IMR-90 (cell line): ENCODE results near the gene CRTAC1. TPM values are rescaled to one million over a fixed set of nuclear protein-coding genes. Genes with fewer than 3 reads are reported as not detected.

ENCODE experiments used
- ATAC-seq: fragments of 200-7000 bp; cut with Tn5 transposase; 2 replicates; pipeline ENCODE4 v1.9.1; 2020; ENCODE audit warnings: low read depth, mild to moderate bottlenecking, moderate library complexity
- BruUV-seq: library from RNA; stranded (reverse); fragments of 400-500 nt; replicated peaks from 2 replicates; lab custom pipeline; 2021; lab: Mats Ljungman, UMichigan
- CTCF ChIA-PET: fragments of 300-600 bp; formaldehyde crosslinking; extraction: SDS; loops from one replicate; lab custom pipeline; 2021; ENCODE audit warnings: antibody characterized with exemption; lab: Yijun Ruan, JAX
- POLR2A ChIA-PET: fragments of 300-600 bp; sonication (Branson Sonifier 250); formaldehyde crosslinking; loops from one replicate; lab custom pipeline; 2022; ENCODE audit warnings: antibody characterized with exemption; ENCODE audit not compliant: unreplicated experiment; lab: Charles Lee
- DNase-seq: peaks from one replicate; pipeline ENCODE4 v3.0.0; 2013
- H2AFZ ChIP-seq: replicated peaks from 2 replicates; pipeline ENCODE3; 2013; ENCODE audit warnings: low read length, mild to moderate bottlenecking; ENCODE audit not compliant: poor library complexity
- H2AK5ac ChIP-seq: 2 replicates; pipeline ENCODE4 v1.6.1; 2013; ENCODE audit warnings: low read depth, low read length, inconsistent platforms
- H2AK9ac ChIP-seq: replicated peaks from 2 replicates; pipeline ENCODE3; 2013; ENCODE audit warnings: mild to moderate bottlenecking, low read depth, low read length, moderate library complexity; ENCODE audit not compliant: poor library complexity
- H2BK120ac ChIP-seq: 2 replicates; pipeline ENCODE4 v1.6.1; 2013; ENCODE audit warnings: low read depth, low read length, inconsistent platforms
- H2BK15ac ChIP-seq: 3 replicates; pipeline ENCODE4 v1.6.1; 2013; ENCODE audit warnings: low read depth, low read length, inconsistent platforms
- H2BK20ac ChIP-seq: 2 replicates; pipeline ENCODE4 v1.6.1; 2013; ENCODE audit warnings: low read depth, mild to moderate bottlenecking, inconsistent platforms, low read length, moderate library complexity
- H2BK5ac ChIP-seq: 2 replicates; pipeline ENCODE4 v1.6.1; 2013; ENCODE audit warnings: mild to moderate bottlenecking, low read depth, low read length, inconsistent platforms; ENCODE audit not compliant: poor library complexity, severe bottlenecking
- H3K14ac ChIP-seq: replicated peaks from 2 replicates; pipeline ENCODE4 v1.6.1; 2013; ENCODE audit warnings: low read depth, low read length, inconsistent platforms
- H3K18ac ChIP-seq: 2 replicates; pipeline ENCODE4 v1.6.1; 2013; ENCODE audit warnings: low read depth, low read length, control low read depth
- H3K23ac ChIP-seq: 2 replicates; pipeline ENCODE4 v1.6.1; 2013; ENCODE audit warnings: low read depth, low read length, inconsistent platforms
- H3K27ac ChIP-seq: 2 replicates; pipeline ENCODE4 v1.5.1; 2013; ENCODE audit warnings: mild to moderate bottlenecking, control low read depth, low read length; ENCODE audit not compliant: insufficient read depth
- H3K27me3 ChIP-seq: 2 replicates; pipeline ENCODE4 v1.6.1; 2013; ENCODE audit warnings: low read length; ENCODE audit not compliant: control insufficient read depth, insufficient read depth
- H3K36me3 ChIP-seq: 2 replicates; pipeline ENCODE4 v1.6.1; 2013; ENCODE audit warnings: low read length, mixed read lengths; ENCODE audit not compliant: control insufficient read depth, insufficient read depth
- H3K4ac ChIP-seq: 2 replicates; pipeline ENCODE4 v1.6.1; 2013; ENCODE audit warnings: low read depth, low read length, inconsistent platforms
- H3K4me1 ChIP-seq: 2 replicates; pipeline ENCODE4 v1.6.1; 2013; ENCODE audit warnings: low read length, mixed read lengths; ENCODE audit not compliant: control insufficient read depth, insufficient read depth
- H3K4me2 ChIP-seq: 2 replicates; pipeline ENCODE4 v1.6.1; 2013; ENCODE audit warnings: low read depth, mild to moderate bottlenecking, control low read depth, low read length, moderate library complexity
- H3K4me3 ChIP-seq: 2 replicates; pipeline ENCODE4 v1.5.1; 2013; ENCODE audit warnings: low read depth, mild to moderate bottlenecking, control low read depth, low read length, moderate library complexity; ENCODE audit not compliant: insufficient read depth
- H3K56ac ChIP-seq: 2 replicates; pipeline ENCODE4 v1.6.1; 2013; ENCODE audit warnings: low read length, inconsistent platforms; ENCODE audit not compliant: insufficient read depth; ENCODE audit errors: extremely low read depth
- H3K79me1 ChIP-seq, 2 experiments: 2 replicates each; pipeline ENCODE4 v1.6.1; 2013; ENCODE audit warnings: low read length in 2 of 2, inconsistent platforms in 1 of 2, low read depth in 1 of 2
- H3K9ac ChIP-seq: 2 replicates; pipeline ENCODE4 v1.6.1; 2013; ENCODE audit warnings: low read depth, low read length, control low read depth
- H3K9me1 ChIP-seq: 2 replicates; pipeline ENCODE4 v1.6.1; 2013; ENCODE audit warnings: low read length, inconsistent platforms; ENCODE audit not compliant: insufficient read depth
- H3K9me3 ChIP-seq: 2 replicates; pipeline ENCODE4 v1.6.1; 2013; ENCODE audit warnings: low read length; ENCODE audit not compliant: control insufficient read depth, insufficient read depth
- H4K20me1 ChIP-seq: 2 replicates; pipeline ENCODE4 v1.6.1; 2013; ENCODE audit warnings: low read length, inconsistent platforms; ENCODE audit not compliant: insufficient read depth
- H4K5ac ChIP-seq: 2 replicates; pipeline ENCODE4 v1.6.1; 2013; ENCODE audit warnings: mild to moderate bottlenecking, low read depth, low read length, control low read depth
- H4K8ac ChIP-seq, 2 experiments: 2 replicates each; pipeline ENCODE4 v1.6.1; 2013; ENCODE audit warnings: low read depth in 2 of 2, low read length in 2 of 2, control low read depth in 1 of 2, inconsistent platforms in 1 of 2
- H4K91ac ChIP-seq: 2 replicates; pipeline ENCODE4 v1.6.1; 2013; ENCODE audit warnings: low read depth, low read length, inconsistent platforms; ENCODE audit not compliant: insufficient read depth
- CEBPB ChIP-seq: IDR thresholded peaks from 2 replicates; pipeline ENCODE4 v1.6.1; 2012; ENCODE audit warnings: low read depth, low read length, improper control_type of control experiment
- ELK1 ChIP-seq: fragments of 150-350 bp; IDR thresholded peaks from 2 replicates; pipeline ENCODE4 v1.6.1; 2016; ENCODE audit warnings: low read depth, mild to moderate bottlenecking, low read length, moderate library complexity, borderline replicate concordance
- FOS ChIP-seq: fragments of 150-350 bp; IDR thresholded peaks from 2 replicates; pipeline ENCODE4 v1.6.1; 2016; ENCODE audit warnings: low read depth, low read length
- MAFK ChIP-seq: IDR thresholded peaks from 2 replicates; pipeline ENCODE4 v1.6.1; 2012; ENCODE audit warnings: low read depth, low read length, improper control_type of control experiment
- MAZ ChIP-seq: IDR thresholded peaks from 2 replicates; pipeline ENCODE4 v1.6.1; 2012; ENCODE audit warnings: low read depth, mild to moderate bottlenecking, low read length, improper control_type of control experiment, moderate library complexity, borderline replicate concordance
- MXI1 ChIP-seq: IDR thresholded peaks from 2 replicates; pipeline ENCODE4 v1.6.1; 2012; ENCODE audit warnings: low read depth, mild to moderate bottlenecking, low read length, moderate library complexity, borderline replicate concordance
- NFE2L2 ChIP-seq: fragments of 150-350 bp; IDR thresholded peaks from 2 replicates; pipeline ENCODE4 v1.6.1; 2016; ENCODE audit warnings: low read depth, mild to moderate bottlenecking, low read length
- RCOR1 ChIP-seq: IDR thresholded peaks from 2 replicates; pipeline ENCODE4 v1.6.1; 2012; ENCODE audit warnings: mild to moderate bottlenecking, low read length, improper control_type of control experiment; ENCODE audit not compliant: insufficient replicate concordance
- RFX5 ChIP-seq: IDR thresholded peaks from 2 replicates; pipeline ENCODE4 v1.8.0; 2012; ENCODE audit warnings: low read depth, mild to moderate bottlenecking, low read length, moderate library complexity
- SMC3 ChIP-seq: fragments of 150-350 bp; IDR thresholded peaks from 2 replicates; pipeline ENCODE4 v1.6.1; 2016; ENCODE audit warnings: low read depth, mild to moderate bottlenecking, antibody characterized with exemption, low read length, moderate library complexity
- WGBS, 2 experiments: methylation state at CpG; one replicate each; pipeline versions ENCODE4 v1.1.5 to v1.1.7; 2013; ENCODE audit warnings: missing lambda C conversion rate in 2 of 2; ENCODE audit not compliant: insufficient read length in 1 of 2; ENCODE audit errors: extremely low coverage in 2 of 2; 5-methylcytosine and 5-hydroxymethylcytosine counted together
- dilution Hi-C: fragments of 300-500 bp; cut with HindIII; formaldehyde crosslinking; loops from one replicate; pipeline ENCODE4 v1.14.3; 2018; ENCODE audit warnings: low sequenced_read_pairs; ENCODE audit not compliant: unreplicated experiment
- in situ Hi-C: fragments of 300-500 bp; cut with MboI; formaldehyde crosslinking; loops from 3 replicates; pipeline ENCODE4 v1.14.3; 2019; ENCODE audit warnings: low sequenced_read_pairs, inconsistent platforms, mixed read lengths
- intact Hi-C: fragments of 100-400 bp; cut with micrococcal nuclease; formaldehyde crosslinking; loops from 2 replicates; pipeline ENCODE4 v1.10.0; 2022
- polyA plus RNA-seq, 3 experiments: library from polyadenylated mRNA; depleted of rRNA; stranded (reverse); fragments of >200 nt; gene quantifications; 2 replicates each; pipeline ENCODE4 v1.2.3, GENCODE V29; 2012; ENCODE audit warnings: low replicate concordance in 1 of 3
- total RNA-seq: library from RNA; depleted of rRNA; stranded (reverse); fragments of >200 nt; gene quantifications from 2 replicates; pipeline ENCODE4 v1.2.3, GENCODE V29; 2012
- TF ChIP-seq, protein P1 (sequence below): fragments of 150-350 bp; IDR thresholded peaks from 2 replicates; pipeline ENCODE4 v1.6.1; 2017; ENCODE audit warnings: mild to moderate bottlenecking, antibody characterized with exemption, low read length, low read depth
- TF ChIP-seq, protein P2 (sequence below): conservative IDR thresholded peaks from 2 replicates; pipeline ENCODE4 v1.5.1; 2012; ENCODE audit warnings: mild to moderate bottlenecking, low read depth, low read length, improper control_type of control experiment

CRTAC1 gene
- total and polyA plus RNA-seq, 2 of the 4 experiments (the other 2 are of a cell fraction), result not detected

GRCh38 chr10:97999923-98000248, 30.5 kb downstream of the CRTAC1 start:
- H3K56ac ChIP-seq, result no peak overlapping the region
- intact Hi-C loops, result no loop called here
- H2AFZ ChIP-seq, result no peak overlapping the region
- H3K79me1 ChIP-seq, result no peaks in the 10 kb centered on the region
- DNase-seq (no peak), ATAC-seq (no peak)
- POLR2A ChIA-PET, result no interaction called here
- no peak overlapping the region for H4K8ac ChIP-seq
- no peak overlapping the region for H3K4me3 ChIP-seq
- no peak overlapping the region for H2BK15ac ChIP-seq
- in situ Hi-C loops, result no loop called here
- no peak overlapping the region for H2BK5ac ChIP-seq
- H3K9ac ChIP-seq, result no peak overlapping the region
- no peak overlapping the region for H3K23ac ChIP-seq
- no TSS peak for BruUV-seq
- CTCF ChIA-PET, result no interaction called here
- H3K14ac ChIP-seq, result no peak overlapping the region
- WGBS, 2 experiments, result no CpG with 5 or more reads among the region's 2 CpGs
- H3K36me3 ChIP-seq, result no peaks in the 10 kb centered on the region
- H3K4me2 ChIP-seq, result no peak overlapping the region
- H2BK20ac ChIP-seq, result no peak overlapping the region
- H4K5ac ChIP-seq, result no peak overlapping the region
- no peak overlapping the region for H2AK9ac ChIP-seq
- H3K9me3 ChIP-seq, result no peaks in the 10 kb centered on the region
- no peak overlapping the region for H3K27ac ChIP-seq
- no peak overlapping the region for H2AK5ac ChIP-seq
- H3K9me1 ChIP-seq, result no peaks in the 10 kb centered on the region
- no peaks in the 10 kb centered on the region for H3K27me3 ChIP-seq
- H3K18ac ChIP-seq, result no peak overlapping the region
- H4K20me1 ChIP-seq, result no peaks in the 10 kb centered on the region
- H3K4ac ChIP-seq, result no peak overlapping the region
- dilution Hi-C loops, result no loop called here
- no peaks in the 10 kb centered on the region for H3K4me1 ChIP-seq
- no peak overlapping the region for H2BK120ac ChIP-seq
- no peak overlapping the region for H4K91ac ChIP-seq
- no peak for TF ChIP-seq RCOR1
- TF ChIP-seq, protein P1, sequence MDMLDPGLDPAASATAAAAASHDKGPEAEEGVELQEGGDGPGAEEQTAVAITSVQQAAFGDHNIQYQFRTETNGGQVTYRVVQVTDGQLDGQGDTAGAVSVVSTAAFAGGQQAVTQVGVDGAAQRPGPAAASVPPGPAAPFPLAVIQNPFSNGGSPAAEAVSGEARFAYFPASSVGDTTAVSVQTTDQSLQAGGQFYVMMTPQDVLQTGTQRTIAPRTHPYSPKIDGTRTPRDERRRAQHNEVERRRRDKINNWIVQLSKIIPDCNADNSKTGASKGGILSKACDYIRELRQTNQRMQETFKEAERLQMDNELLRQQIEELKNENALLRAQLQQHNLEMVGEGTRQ, result no peak
- no peak for TF ChIP-seq NFE2L2
- no peak for TF ChIP-seq FOS
- no peak for TF ChIP-seq MAZ
- no peak for TF ChIP-seq ELK1
- TF ChIP-seq MAFK, result no peak
- TF ChIP-seq SMC3, result no peak
- TF ChIP-seq MXI1, result no peak
- TF ChIP-seq, protein P2, sequence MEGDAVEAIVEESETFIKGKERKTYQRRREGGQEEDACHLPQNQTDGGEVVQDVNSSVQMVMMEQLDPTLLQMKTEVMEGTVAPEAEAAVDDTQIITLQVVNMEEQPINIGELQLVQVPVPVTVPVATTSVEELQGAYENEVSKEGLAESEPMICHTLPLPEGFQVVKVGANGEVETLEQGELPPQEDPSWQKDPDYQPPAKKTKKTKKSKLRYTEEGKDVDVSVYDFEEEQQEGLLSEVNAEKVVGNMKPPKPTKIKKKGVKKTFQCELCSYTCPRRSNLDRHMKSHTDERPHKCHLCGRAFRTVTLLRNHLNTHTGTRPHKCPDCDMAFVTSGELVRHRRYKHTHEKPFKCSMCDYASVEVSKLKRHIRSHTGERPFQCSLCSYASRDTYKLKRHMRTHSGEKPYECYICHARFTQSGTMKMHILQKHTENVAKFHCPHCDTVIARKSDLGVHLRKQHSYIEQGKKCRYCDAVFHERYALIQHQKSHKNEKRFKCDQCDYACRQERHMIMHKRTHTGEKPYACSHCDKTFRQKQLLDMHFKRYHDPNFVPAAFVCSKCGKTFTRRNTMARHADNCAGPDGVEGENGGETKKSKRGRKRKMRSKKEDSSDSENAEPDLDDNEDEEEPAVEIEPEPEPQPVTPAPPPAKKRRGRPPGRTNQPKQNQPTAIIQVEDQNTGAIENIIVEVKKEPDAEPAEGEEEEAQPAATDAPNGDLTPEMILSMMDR, result no peak
- no peak for TF ChIP-seq CEBPB
- TF ChIP-seq RFX5, result no peak
